GM23248 (cell line): Measurements from ENCODE around the gene C1orf174. TPM values are rescaled to one million over a fixed set of nuclear protein-coding genes. Genes with fewer than 3 reads are reported as not detected.

ENCODE experiments used
- DNase-seq: peaks from one replicate; pipeline ENCODE4 v3.0.0-alpha.2; 2015
- H2AFZ ChIP-seq: fragments of 200-600 bp; sonication (generic); 2 replicates; pipeline ENCODE4 v1.6.1; 2016; ENCODE audit warnings: antibody characterized with exemption
- H3F3A ChIP-seq: fragments of 200-600 bp; sonication (generic); 2 replicates; pipeline ENCODE4 v1.6.1; 2016; ENCODE audit warnings: mild to moderate bottlenecking, antibody characterized with exemption, mixed run types; ENCODE audit not compliant: insufficient read depth
- H3K27ac ChIP-seq: fragments of 200-600 bp; sonication (generic); 2 replicates; pipeline ENCODE4 v1.5.1; 2016; ENCODE audit warnings: mild to moderate bottlenecking
- H3K27me3 ChIP-seq: fragments of 200-600 bp; sonication (generic); replicated peaks from 2 replicates; pipeline ENCODE4 v1.6.1; 2016; ENCODE audit warnings: mild to moderate bottlenecking; ENCODE audit not compliant: insufficient read depth
- H3K36me3 ChIP-seq: fragments of 200-600 bp; sonication (generic); 2 replicates; pipeline ENCODE4 v1.6.1; 2016; ENCODE audit warnings: low read depth, mild to moderate bottlenecking
- H3K4me1 ChIP-seq: fragments of 200-600 bp; sonication (generic); 2 replicates; pipeline ENCODE4 v1.6.1; 2016; ENCODE audit warnings: mild to moderate bottlenecking; ENCODE audit not compliant: insufficient read depth
- H3K4me2 ChIP-seq: fragments of 200-600 bp; sonication (generic); one replicate; pipeline ENCODE4 v1.6.1; 2016; ENCODE audit warnings: mild to moderate bottlenecking; ENCODE audit not compliant: unreplicated experiment
- H3K4me3 ChIP-seq: fragments of 200-600 bp; sonication (generic); 2 replicates; pipeline ENCODE4 v1.5.1; 2016; ENCODE audit warnings: mild to moderate bottlenecking
- H3K79me2 ChIP-seq: fragments of 200-600 bp; sonication (generic); 2 replicates; pipeline ENCODE4 v1.6.1; 2016; ENCODE audit warnings: mild to moderate bottlenecking; ENCODE audit not compliant: insufficient read depth
- H3K9ac ChIP-seq: fragments of 200-600 bp; sonication (generic); 2 replicates; pipeline ENCODE4 v1.6.1; 2016; ENCODE audit warnings: mild to moderate bottlenecking
- H3K9me2 ChIP-seq: fragments of 200-600 bp; sonication (generic); 2 replicates; pipeline ENCODE4 v1.6.1; 2016; ENCODE audit warnings: mixed run types, mild to moderate bottlenecking, moderate library complexity; ENCODE audit not compliant: insufficient read depth
- H3K9me3 ChIP-seq: fragments of 200-600 bp; sonication (generic); one replicate; pipeline ENCODE4 v1.6.1; 2017; ENCODE audit warnings: low read depth
- H4K20me1 ChIP-seq: fragments of 200-600 bp; sonication (generic); 2 replicates; pipeline ENCODE4 v1.6.0; 2016; ENCODE audit not compliant: insufficient read depth
- EZH2 ChIP-seq: fragments of 200-600 bp; sonication (generic); IDR thresholded peaks from 2 replicates; pipeline ENCODE4 v1.6.1; 2018; ENCODE audit warnings: antibody characterized with exemption, mild to moderate bottlenecking; ENCODE audit not compliant: insufficient read depth, poor library complexity, severe bottlenecking
- EZH2phosphoT487 ChIP-seq: fragments of 200-600 bp; sonication (generic); IDR thresholded peaks from 2 replicates; pipeline ENCODE4 v1.6.1; 2018; ENCODE audit warnings: antibody characterized with exemption, moderate library complexity, mild to moderate bottlenecking, low read depth; ENCODE audit not compliant: insufficient read depth
- WGBS, 2 experiments: methylation state at CpG; one replicate each; pipeline ENCODE4 v1.1.6; 2015 to 2017; ENCODE audit warnings: low lambda C conversion rate in 2 of 2, low coverage in 1 of 2; ENCODE audit errors: missing lambda C conversion rate in 2 of 2; 5-methylcytosine and 5-hydroxymethylcytosine counted together
- in situ Hi-C: fragments of 300-500 bp; cut with MboI; formaldehyde crosslinking; loops from 2 replicates; pipeline ENCODE4 v1.15.0; 2020
- polyA plus RNA-seq: library from polyadenylated mRNA; unstranded; fragments of >200 nt; fragmentation: Nextera tagmentation; extraction: Ambion mirVana; gene quantifications from 2 replicates; pipeline ENCODE4 v1.2.1, GENCODE V29; 2016
- total RNA-seq: library from RNA; depleted of rRNA; stranded (reverse); fragments of >200 nt; shearing (Covaris generic); gene quantifications from 2 replicates; pipeline ENCODE4 v1.2.3, GENCODE V29; 2014

Gene C1orf174
- total and polyA plus RNA-seq, 2 experiments from 2014 or later, result 33.2 to 36.9 TPM

GRCh38 chr1:3924186-3924824, 24.2 kb upstream of the C1orf174 start:
- peaks cover 4% of the 10 kb centered on the region; the same call in 1 of the 2 replicates for H3K27me3 ChIP-seq
- DNase-seq, result no peak
- H2AFZ ChIP-seq, result no peak overlapping the region
- no peaks in the 10 kb centered on the region for H3F3A ChIP-seq
- H3K4me2 ChIP-seq, result no peak overlapping the region
- TF ChIP-seq EZH2, result no peak
- no peak for TF ChIP-seq EZH2phosphoT487
- WGBS, 2 experiments, result 1 to 3% methylated on average over 13 of the region's 13 CpGs
- H4K20me1 ChIP-seq, result no peaks in the 10 kb centered on the region
- H3K36me3 ChIP-seq, result no peaks in the 10 kb centered on the region
- H3K9me3 ChIP-seq, result no peaks in the 10 kb centered on the region
- H3K9me2 ChIP-seq, result no peaks in the 10 kb centered on the region
- H3K4me3 ChIP-seq, result no peak overlapping the region
- H3K27ac ChIP-seq, result no peak overlapping the region
- no peak overlapping the region for H3K9ac ChIP-seq
- no peaks in the 10 kb centered on the region for H3K4me1 ChIP-seq
- in situ Hi-C loops, result loop anchor here (25.0 kb wide), 1 partner anchor 1988 kb away; no protein-coding TSS in a partner anchor
- H3K79me2 ChIP-seq, result no peaks in the 10 kb centered on the region

GRCh38 chr1:3923378-3924185, 23.5 kb upstream of the C1orf174 start:
- no peak overlapping the region for H3K4me2 ChIP-seq
- no peak overlapping the region for H3K4me3 ChIP-seq
- no peaks in the 10 kb centered on the region for H3K9me3 ChIP-seq
- H2AFZ ChIP-seq, result no peak overlapping the region
- H3F3A ChIP-seq, result no peaks in the 10 kb centered on the region
- H4K20me1 ChIP-seq, result no peaks in the 10 kb centered on the region
- H3K4me1 ChIP-seq, result no peaks in the 10 kb centered on the region
- H3K27ac ChIP-seq, result no peak overlapping the region
- no peaks in the 10 kb centered on the region for H3K79me2 ChIP-seq
- 6 to 7% methylated on average over 25 of the region's 25 CpGs for WGBS, 2 experiments
- no peak for DNase-seq
- H3K9me2 ChIP-seq, result no peaks in the 10 kb centered on the region
- TF ChIP-seq EZH2 (no peak), EZH2phosphoT487 (no peak)
- H3K27me3 ChIP-seq, result peaks cover 4% of the 10 kb centered on the region; the same call in 1 of the 2 replicates
- no peak overlapping the region for H3K9ac ChIP-seq
- in situ Hi-C loops, result loop anchor here (25.0 kb wide), 1 partner anchor 1989 kb away; no protein-coding TSS in a partner anchor
- no peaks in the 10 kb centered on the region for H3K36me3 ChIP-seq

- TF ChIP-seq EZH2phosphoT487 (no peak), EZH2 (no peak)
- no peak for DNase-seq
- no peaks in the 10 kb centered on the region for H3K79me2 ChIP-seq
- no peaks in the 10 kb centered on the region for H3K36me3 ChIP-seq
- H3K9ac ChIP-seq, result no peak overlapping the region
- no peaks in the 10 kb centered on the region for H3K9me3 ChIP-seq
- no peak overlapping the region for H2AFZ ChIP-seq
- no peak overlapping the region for H3K27ac ChIP-seq
- H3K4me1 ChIP-seq, result no peaks in the 10 kb centered on the region
- no peaks in the 10 kb centered on the region for H3K9me2 ChIP-seq
- 4 to 5% methylated on average over 6 of the region's 6 CpGs for WGBS, 2 experiments
- no peak overlapping the region for H3K4me2 ChIP-seq
- H4K20me1 ChIP-seq, result no peaks in the 10 kb centered on the region
- H3F3A ChIP-seq, result no peaks in the 10 kb centered on the region
- peaks cover 4% of the 10 kb centered on the region; the same call in 1 of the 2 replicates for H3K27me3 ChIP-seq
- no peak overlapping the region for H3K4me3 ChIP-seq
- in situ Hi-C loops, result loop anchor here (25.0 kb wide), 1 partner anchor 1989 kb away; no protein-coding TSS in a partner anchor
These were observed 22.8 kb upstream of the C1orf174 start for GRCh38 chr1:3922851-3923250.

DNA sequence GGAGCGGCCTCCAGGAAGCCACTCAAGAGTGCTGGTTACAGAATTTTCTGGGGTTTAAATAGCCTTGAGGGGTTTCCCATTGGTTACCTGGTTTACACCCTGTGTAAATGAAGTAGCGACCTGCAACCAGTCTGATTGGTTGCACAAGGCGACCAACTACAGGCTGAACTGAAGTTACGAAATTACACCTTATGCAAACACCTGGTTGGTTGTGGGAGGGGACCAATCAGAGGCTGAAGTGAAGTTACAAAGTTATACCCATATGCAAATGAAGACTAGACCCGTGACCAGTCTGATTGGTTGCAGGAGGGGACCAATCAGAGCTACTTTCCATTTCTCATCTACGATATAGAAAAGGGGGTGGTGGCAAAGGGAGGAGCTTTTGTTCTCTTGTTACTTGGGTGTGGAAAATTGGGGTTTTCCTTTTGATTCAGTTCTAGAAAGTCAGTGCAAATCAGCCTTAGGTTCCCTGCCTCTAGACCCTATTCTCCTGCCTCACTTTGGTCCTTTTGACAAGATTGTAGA, 22.2 kb upstream of the C1orf174 start:
- in situ Hi-C loops, result loop anchor here (25.0 kb wide), 1 partner anchor 1990 kb away; no protein-coding TSS in a partner anchor
- peaks cover 4% of the 10 kb centered on the region; the same call in 1 of the 2 replicates for H3K27me3 ChIP-seq
- H2AFZ ChIP-seq, result no peak overlapping the region
- H3K9ac ChIP-seq, result no peak overlapping the region
- H4K20me1 ChIP-seq, result no peaks in the 10 kb centered on the region
- 60 to 68% methylated on average over 6 of the region's 6 CpGs for WGBS, 2 experiments
- H3K4me3 ChIP-seq, result no peak overlapping the region
- no peaks in the 10 kb centered on the region for H3K4me1 ChIP-seq
- H3K9me3 ChIP-seq, result no peaks in the 10 kb centered on the region
- no peak for DNase-seq
- TF ChIP-seq EZH2phosphoT487 (no peak), EZH2 (no peak)
- H3K36me3 ChIP-seq, result no peaks in the 10 kb centered on the region
- no peak overlapping the region for H3K27ac ChIP-seq
- no peaks in the 10 kb centered on the region for H3K9me2 ChIP-seq
- H3K79me2 ChIP-seq, result no peaks in the 10 kb centered on the region
- no peaks in the 10 kb centered on the region for H3F3A ChIP-seq
- H3K4me2 ChIP-seq, result no peak overlapping the region
